Mesendoderm (in vitro differentiated cells): ENCODE results near the gene PFKL.
"Not testable (repeated sequence)": the region's sequence is repeated elsewhere in the genome, so short reads cannot be mapped to it uniquely, and the experiment has no call there.

Source experiments
- DNase-seq: peaks from one replicate; pipeline ENCODE4 v3.0.0; 2013
- H2AK5ac ChIP-seq: 2 replicates; pipeline ENCODE4 v1.6.1; 2013; ENCODE audit warnings: low read length, inconsistent platforms
- H2BK120ac ChIP-seq: 2 replicates; pipeline ENCODE4 v1.6.1; 2013; ENCODE audit warnings: low read depth, mild to moderate bottlenecking, low read length, moderate library complexity, mixed read lengths
- H2BK15ac ChIP-seq: replicated peaks from 2 replicates; pipeline ENCODE4 v1.6.1; 2013; ENCODE audit warnings: low read depth, mild to moderate bottlenecking, moderate library complexity
- H2BK5ac ChIP-seq: 2 replicates; pipeline ENCODE4 v1.6.1; 2013; ENCODE audit warnings: low read length, inconsistent platforms
- H3K18ac ChIP-seq: 2 replicates; pipeline ENCODE4 v1.6.1; 2013; ENCODE audit warnings: mild to moderate bottlenecking, low read length, mixed read lengths
- H3K23ac ChIP-seq: one replicate; pipeline ENCODE4 v1.6.1; 2013; ENCODE audit warnings: low read length
- H3K27ac ChIP-seq: 2 replicates; pipeline ENCODE4 v1.5.1; 2013; ENCODE audit warnings: low read depth, mild to moderate bottlenecking, inconsistent platforms, low read length, moderate library complexity
- H3K27me3 ChIP-seq: 2 replicates; pipeline ENCODE4 v1.6.1; 2013; ENCODE audit warnings: low read length, control low read depth, mild to moderate bottlenecking, inconsistent platforms; ENCODE audit not compliant: insufficient read depth, poor library complexity
- H3K36me3 ChIP-seq: 2 replicates; pipeline ENCODE4 v1.6.1; 2013; ENCODE audit warnings: low read length, inconsistent platforms; ENCODE audit not compliant: control insufficient read depth, insufficient read depth
- H3K4ac ChIP-seq: one replicate; pipeline ENCODE4 v1.6.1; 2013; ENCODE audit warnings: low read depth, mild to moderate bottlenecking, low read length, moderate library complexity
- H3K4me1 ChIP-seq: 2 replicates; pipeline ENCODE4 v1.6.1; 2013; ENCODE audit warnings: low read depth, low read length, inconsistent platforms; ENCODE audit not compliant: control insufficient read depth
- H3K4me2 ChIP-seq: 2 replicates; pipeline ENCODE4 v1.6.1; 2013; ENCODE audit warnings: low read length
- H3K4me3 ChIP-seq: 2 replicates; pipeline ENCODE4 v1.5.1; 2013; ENCODE audit warnings: mild to moderate bottlenecking, low read length
- H3K56ac ChIP-seq: one replicate; pipeline ENCODE4 v1.6.1; 2013; ENCODE audit warnings: low read length
- H3K79me1 ChIP-seq: 2 replicates; pipeline ENCODE4 v1.6.1; 2013; ENCODE audit warnings: low read length, inconsistent platforms
- H3K79me2 ChIP-seq: 2 replicates; pipeline ENCODE4 v1.6.1; 2013; ENCODE audit warnings: mild to moderate bottlenecking, low read length; ENCODE audit not compliant: control insufficient read depth, insufficient read depth
- H3K9ac ChIP-seq: 2 replicates; pipeline ENCODE4 v1.6.1; 2013; ENCODE audit warnings: low read length, inconsistent platforms
- H4K5ac ChIP-seq: one replicate; pipeline ENCODE4 v1.6.1; 2013; ENCODE audit warnings: low read length
- H4K8ac ChIP-seq: one replicate; pipeline ENCODE4 v1.6.1; 2013; ENCODE audit warnings: low read depth, mild to moderate bottlenecking, control low read depth, low read length, moderate library complexity
- WGBS: extraction: QIAGEN DNeasy Blood & Tissue Kit; methylation state at CpG from one replicate; pipeline ENCODE4 v1.1.7; 2013; ENCODE audit warnings: low lambda C conversion rate, missing lambda C conversion rate; ENCODE audit not compliant: insufficient coverage; ENCODE audit errors: extremely low coverage; 5-methylcytosine and 5-hydroxymethylcytosine counted together

PFKL gene

DNA sequence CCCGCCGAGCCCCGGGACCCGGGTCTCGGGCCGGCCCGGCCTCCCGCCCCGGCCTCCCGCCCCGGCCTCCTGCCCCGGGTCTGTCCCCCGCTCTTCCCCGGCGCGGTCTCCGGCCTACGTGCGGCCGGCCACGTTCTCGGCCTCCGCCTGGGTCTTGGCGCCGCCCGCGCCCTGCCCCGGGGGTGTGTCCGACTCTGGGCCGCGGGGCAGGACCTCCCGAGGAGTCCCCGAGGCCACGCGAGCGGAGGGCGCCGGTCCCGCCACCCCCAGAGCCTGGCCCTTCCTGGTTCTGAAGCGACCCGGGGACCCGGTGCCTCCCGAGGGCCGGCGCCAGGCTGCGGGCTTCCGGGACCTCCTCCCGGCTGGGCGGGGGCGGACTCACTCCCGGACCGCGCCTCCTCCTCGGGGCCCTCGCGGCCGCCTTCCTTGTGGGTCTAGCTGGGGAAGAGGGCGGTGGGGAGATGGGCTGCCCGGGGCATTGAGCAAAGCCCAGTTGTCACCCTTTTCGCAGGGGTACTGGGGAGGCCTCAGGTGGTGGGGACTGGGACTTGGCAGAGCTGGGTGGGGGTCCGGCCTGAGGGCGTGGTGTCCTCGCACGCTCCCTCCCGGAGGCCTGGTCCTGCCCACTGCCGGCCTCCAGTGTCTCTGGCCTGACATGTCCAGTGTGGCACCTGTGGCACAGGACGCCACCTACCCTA, 558 bp downstream of the PFKL start:
- Histone ChIP-seq H2BK15ac (no peak overlapping the region), H3K4me3 (peak overlapping the region; percentile 66), H3K27me3 (no peaks in the 10 kb centered on the region), H2BK5ac (no peak overlapping the region), H4K5ac (no peak overlapping the region), H3K23ac (no peak overlapping the region), H3K56ac (peak overlapping the region; percentile 94), H3K79me1 (peaks cover 12% of the 10 kb centered on the region), H3K36me3 (no peaks in the 10 kb centered on the region), H3K18ac (peak overlapping the region; percentile 94), H2AK5ac (peak overlapping the region; percentile 82), H3K4ac (peak overlapping the region; percentile 92), H3K27ac (no peak overlapping the region), H3K79me2 (peaks cover 6% of the 10 kb centered on the region), H2BK120ac (no peak overlapping the region), H4K8ac (no peak overlapping the region), H3K4me2 (peak overlapping the region; percentile 87), H3K4me1 (peaks cover 3% of the 10 kb centered on the region), H3K9ac (peak overlapping the region; percentile 82)
- DNase-seq, result peak; percentile 42
- no CpG with 5 or more reads among the region's 67 CpGs for WGBS

DNA sequence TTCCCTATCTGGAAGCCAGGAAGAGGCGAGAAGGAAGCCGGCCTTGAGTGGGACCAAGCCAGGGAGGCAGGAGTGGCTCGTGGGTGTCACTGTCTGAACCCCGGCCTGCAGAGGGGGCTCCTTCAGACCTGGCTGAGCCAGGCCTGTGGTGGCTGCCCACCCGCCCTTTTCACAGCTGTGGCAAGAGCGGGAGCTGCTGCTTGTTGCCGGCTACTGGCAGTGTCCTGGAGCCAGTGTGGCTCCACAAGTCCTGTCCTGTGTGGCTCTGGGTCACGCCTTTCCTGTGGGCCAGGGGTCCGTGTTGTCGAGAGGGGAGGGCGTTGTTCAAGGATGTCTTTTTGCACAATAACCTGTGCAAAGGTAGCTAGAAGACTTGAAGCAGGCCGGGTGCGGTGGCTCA, 1.3 kb downstream of the PFKL start:
- no peak overlapping the region for H3K23ac ChIP-seq
- H2BK5ac ChIP-seq, result no peak overlapping the region
- no peak overlapping the region for H4K5ac ChIP-seq
- H3K9ac ChIP-seq, result peak overlapping the region; percentile 82
- peaks cover 6% of the 10 kb centered on the region for H3K79me2 ChIP-seq
- peaks cover 3% of the 10 kb centered on the region for H3K4me1 ChIP-seq
- H3K56ac ChIP-seq, result peak overlapping the region; percentile 94
- H3K18ac ChIP-seq, result no peak overlapping the region
- no peak overlapping the region for H2BK120ac ChIP-seq
- H3K4me2 ChIP-seq, result peak overlapping the region; percentile 87
- no peak overlapping the region for H4K8ac ChIP-seq
- H3K4ac ChIP-seq, result no peak overlapping the region
- H2AK5ac ChIP-seq, result no peak overlapping the region
- no peak overlapping the region for H3K4me3 ChIP-seq
- no peak overlapping the region for H2BK15ac ChIP-seq
- no peaks in the 10 kb centered on the region for H3K36me3 ChIP-seq
- H3K79me1 ChIP-seq, result peaks cover 12% of the 10 kb centered on the region
- no peaks in the 10 kb centered on the region for H3K27me3 ChIP-seq
- DNase-seq, result no peak
- WGBS, result no CpG with 5 or more reads among the region's 13 CpGs
- H3K27ac ChIP-seq, result no peak overlapping the region

DNA sequence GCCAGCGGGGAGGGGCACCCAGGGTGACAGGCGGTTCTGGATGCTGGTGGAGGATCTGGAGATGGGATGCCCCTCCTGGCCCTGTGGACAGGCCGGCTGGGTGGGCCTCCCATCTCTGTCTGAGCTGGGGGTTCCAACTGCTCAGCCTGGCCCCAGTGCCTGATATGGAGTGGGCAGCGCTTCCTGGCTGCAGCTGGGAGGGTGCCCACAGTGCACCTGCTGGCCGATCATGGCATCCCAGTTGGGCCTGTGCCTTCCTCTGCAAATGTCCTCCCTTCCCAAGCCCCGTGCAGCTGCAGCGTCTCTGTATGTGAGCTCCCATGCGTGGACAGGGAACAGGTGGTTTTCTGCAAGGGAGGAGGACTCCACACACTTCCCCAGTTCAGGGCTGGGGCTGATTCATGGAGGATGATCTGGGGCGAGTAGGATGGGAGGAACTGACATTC, 2.1 kb downstream of the PFKL start:
- no peak overlapping the region for H3K27ac ChIP-seq
- H2BK15ac ChIP-seq, result no peak overlapping the region
- peaks cover 6% of the 10 kb centered on the region for H3K79me2 ChIP-seq
- no peak overlapping the region for H2AK5ac ChIP-seq
- no peak overlapping the region for H4K8ac ChIP-seq
- no peak overlapping the region for H3K18ac ChIP-seq
- no peak overlapping the region for H3K4me2 ChIP-seq
- WGBS, result no CpG with 5 or more reads among the region's 9 CpGs
- H3K9ac ChIP-seq, result no peak overlapping the region
- no peak overlapping the region for H3K4ac ChIP-seq
- no peak overlapping the region for H3K56ac ChIP-seq
- H3K23ac ChIP-seq, result no peak overlapping the region
- no peak overlapping the region for H3K4me3 ChIP-seq
- no peak overlapping the region for H2BK120ac ChIP-seq
- peaks cover 12% of the 10 kb centered on the region for H3K79me1 ChIP-seq
- no peak overlapping the region for H4K5ac ChIP-seq
- peaks cover 3% of the 10 kb centered on the region for H3K4me1 ChIP-seq
- H3K27me3 ChIP-seq, result no peaks in the 10 kb centered on the region
- no peak for DNase-seq
- no peaks in the 10 kb centered on the region for H3K36me3 ChIP-seq
- no peak overlapping the region for H2BK5ac ChIP-seq

DNA sequence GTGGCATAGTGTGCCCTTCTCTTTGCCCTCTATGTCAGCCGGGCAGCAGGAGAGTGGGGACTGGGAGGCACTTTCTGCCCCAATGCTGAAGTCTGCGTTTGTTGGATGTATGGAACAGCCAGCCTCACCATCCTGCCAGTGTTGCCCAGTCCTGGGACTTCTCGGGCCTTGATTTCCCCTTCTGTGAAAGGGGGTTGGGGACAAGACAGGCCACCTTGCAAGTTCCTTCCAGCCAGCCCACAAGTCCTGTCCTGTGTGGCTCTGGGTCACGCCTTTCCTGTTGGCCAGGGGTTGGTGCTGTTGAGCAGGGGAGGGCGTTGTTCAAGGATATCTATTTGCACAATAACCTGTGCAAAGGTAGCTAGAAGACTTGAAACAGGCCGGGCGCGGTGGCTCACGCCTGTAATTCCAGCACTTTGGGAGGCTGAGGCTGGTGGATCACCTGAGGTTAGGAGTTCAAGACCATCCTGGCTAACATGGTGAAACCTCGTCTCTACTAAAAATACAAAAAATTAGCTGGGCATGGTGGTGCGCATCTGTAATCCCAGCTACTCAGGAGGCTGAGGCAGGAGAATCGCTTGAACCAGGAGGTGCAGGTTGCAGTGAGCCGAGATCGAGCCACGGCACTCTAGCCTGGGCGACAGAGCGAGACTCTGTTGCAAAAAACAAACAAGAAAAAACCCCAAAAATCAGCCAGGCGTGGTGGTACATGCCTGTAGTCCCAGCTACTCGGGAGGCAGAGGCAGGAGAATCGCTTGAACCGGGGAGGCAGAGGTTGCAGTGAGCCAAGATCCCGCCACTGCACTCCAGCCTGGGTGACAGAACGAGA, 2.9 kb downstream of the PFKL start:
- H3K56ac ChIP-seq, H3K27me3 ChIP-seq, H3K4ac ChIP-seq, H4K5ac ChIP-seq, H3K4me2 ChIP-seq, H3K27ac ChIP-seq, H4K8ac ChIP-seq, H3K23ac ChIP-seq, H3K36me3 ChIP-seq, H2BK15ac ChIP-seq, H3K4me3 ChIP-seq, H3K4me1 ChIP-seq, H3K79me2 ChIP-seq, H2BK120ac ChIP-seq, H3K9ac ChIP-seq, H2BK5ac ChIP-seq, H3K18ac ChIP-seq, H2AK5ac ChIP-seq: not testable (repeated sequence)
- no CpG with 5 or more reads among the region's 23 CpGs for WGBS
- peaks cover 12% of the 10 kb centered on the region for H3K79me1 ChIP-seq
- peak; percentile 47 for DNase-seq

DNA sequence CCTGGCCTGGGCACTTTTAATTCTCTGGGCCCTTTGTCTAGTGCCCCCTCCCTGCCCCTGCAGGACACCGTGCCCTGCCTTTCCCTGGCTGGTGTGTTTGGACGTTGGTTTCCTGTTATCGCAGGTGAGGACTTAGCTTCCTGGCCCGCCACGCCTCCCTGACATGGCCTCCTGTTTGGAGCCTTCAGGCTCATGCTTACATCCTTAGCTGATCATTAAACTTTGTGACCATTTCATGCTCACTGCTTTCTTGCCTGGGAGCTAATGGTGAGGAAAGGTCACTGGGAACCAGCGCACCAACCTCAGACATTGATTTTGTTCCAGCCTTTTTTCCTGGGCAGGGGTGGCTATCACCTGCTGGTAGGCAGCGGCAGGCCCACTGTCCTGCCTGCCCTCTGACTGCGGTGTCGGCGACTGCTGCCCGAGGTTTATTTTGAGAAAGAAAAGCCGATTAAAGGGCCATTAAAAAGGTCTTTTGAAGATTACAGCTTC, 3.7 kb downstream of the PFKL start:
- no peak overlapping the region for H2AK5ac ChIP-seq
- H2BK15ac ChIP-seq, result no peak overlapping the region
- H3K56ac ChIP-seq, result no peak overlapping the region
- H3K9ac ChIP-seq, result no peak overlapping the region
- H3K4me2 ChIP-seq, result no peak overlapping the region
- H3K4me3 ChIP-seq, result no peak overlapping the region
- peaks cover 3% of the 10 kb centered on the region for H3K4me1 ChIP-seq
- no peak overlapping the region for H4K8ac ChIP-seq
- no peak overlapping the region for H3K4ac ChIP-seq
- no CpG with 5 or more reads among the region's 12 CpGs for WGBS
- H3K36me3 ChIP-seq, result peaks cover 2% of the 10 kb centered on the region
- H3K27me3 ChIP-seq, result no peaks in the 10 kb centered on the region
- DNase-seq, result no peak
- H3K79me1 ChIP-seq, result peaks cover 12% of the 10 kb centered on the region
- no peak overlapping the region for H3K23ac ChIP-seq
- no peak overlapping the region for H2BK120ac ChIP-seq
- H4K5ac ChIP-seq, result no peak overlapping the region
- H2BK5ac ChIP-seq, result no peak overlapping the region
- H3K18ac ChIP-seq, result no peak overlapping the region
- no peak overlapping the region for H3K27ac ChIP-seq
- H3K79me2 ChIP-seq, result peaks cover 6% of the 10 kb centered on the region
